ENCODE results near the gene PSMB3.

GRCh38 chr17:38791162-38791561 is 38.6 kb downstream of the PSMB3 start:
- no peak for TF ChIP-seq CTCF (conservative IDR thresholded peaks at IDR 0.05 in 1 of 2, IDR thresholded peaks at IDR 0.05 in 1 of 2; ENCODE audit: extremely low read depth in 1 of 2, insufficient read depth in 1 of 2, low read depth in 1 of 2, low read length in 2 of 2)
- no peak for TF ChIP-seq EZH2 (IDR thresholded peaks at IDR 0.05; ENCODE audit: borderline replicate concordance, low read length)
